Karpas-422 (cell line): ENCODE results near the gene HMGN4. TPM values are rescaled to one million over a fixed set of nuclear protein-coding genes. Genes with fewer than 3 reads are reported as not detected.

Experiments used
- DNase-seq: peaks from one replicate; pipeline ENCODE4 v3.0.0-alpha.2; 2015
- H2AFZ ChIP-seq: fragments of 200-600 bp; sonication (generic); 2 replicates; pipeline ENCODE4 v1.6.1; 2014; ENCODE audit warnings: antibody characterized with exemption, low read length, mixed read lengths
- H3K27ac ChIP-seq: fragments of 200-600 bp; sonication (generic); 2 replicates; pipeline ENCODE4 v1.5.1; 2014; ENCODE audit warnings: mild to moderate bottlenecking, low read length, moderate library complexity
- H3K27me3 ChIP-seq: fragments of 200-600 bp; sonication (generic); 2 replicates; pipeline ENCODE4 v1.6.1; 2014; ENCODE audit warnings: low read length, mixed read lengths
- H3K36me3 ChIP-seq: fragments of 200-600 bp; sonication (generic); 2 replicates; pipeline ENCODE4 v1.6.1; 2014; ENCODE audit warnings: low read length, mixed read lengths; ENCODE audit not compliant: insufficient read depth
- H3K4me1 ChIP-seq: fragments of 200-600 bp; sonication (generic); 2 replicates; pipeline ENCODE4 v1.6.1; 2014; ENCODE audit warnings: mild to moderate bottlenecking, low read length, mixed read lengths
- H3K4me2 ChIP-seq: fragments of 200-600 bp; sonication (generic); 2 replicates; pipeline ENCODE4 v1.6.1; 2014; ENCODE audit warnings: low read length, low read depth, mild to moderate bottlenecking; ENCODE audit not compliant: poor library complexity, severe bottlenecking
- H3K4me3 ChIP-seq: fragments of 200-600 bp; sonication (generic); 2 replicates; pipeline ENCODE4 v1.5.1; 2014; ENCODE audit warnings: mild to moderate bottlenecking, antibody characterized with exemption, low read length, mixed read lengths
- H3K79me2 ChIP-seq: fragments of 200-600 bp; sonication (generic); 2 replicates; pipeline ENCODE4 v1.6.1; 2014; ENCODE audit warnings: mild to moderate bottlenecking, low read length, mixed read lengths
- H3K9ac ChIP-seq: fragments of 200-600 bp; sonication (generic); 2 replicates; pipeline ENCODE4 v1.6.0; 2014; ENCODE audit warnings: low read length
- H3K9me2 ChIP-seq: fragments of 200-600 bp; sonication (generic), shearing (Covaris generic); replicated peaks from 2 replicates; pipeline ENCODE4 v1.6.0; 2014; ENCODE audit warnings: mild to moderate bottlenecking, low read length, moderate library complexity; ENCODE audit not compliant: insufficient read depth
- H3K9me3 ChIP-seq: fragments of 300-700, 200-600 bp; sonication (generic); 2 replicates; pipeline ENCODE4 v1.6.1; 2014; ENCODE audit warnings: low read length, mixed read lengths
- H4K20me1 ChIP-seq: fragments of 200-600 bp; sonication (generic); 2 replicates; pipeline ENCODE4 v1.6.1; 2014; ENCODE audit warnings: mild to moderate bottlenecking, antibody characterized with exemption, low read length, low read depth; ENCODE audit not compliant: insufficient read depth
- total RNA-seq: library from RNA; depleted of rRNA; stranded (reverse); fragments of >200 nt; shearing (Covaris generic); gene quantifications from 2 replicates; pipeline ENCODE4 v1.2.3, GENCODE V29; 2014; ENCODE audit warnings: low replicate concordance

HMGN4 gene
- total RNA-seq, 1 experiment from 2014 or later, result 103 TPM

DNA sequence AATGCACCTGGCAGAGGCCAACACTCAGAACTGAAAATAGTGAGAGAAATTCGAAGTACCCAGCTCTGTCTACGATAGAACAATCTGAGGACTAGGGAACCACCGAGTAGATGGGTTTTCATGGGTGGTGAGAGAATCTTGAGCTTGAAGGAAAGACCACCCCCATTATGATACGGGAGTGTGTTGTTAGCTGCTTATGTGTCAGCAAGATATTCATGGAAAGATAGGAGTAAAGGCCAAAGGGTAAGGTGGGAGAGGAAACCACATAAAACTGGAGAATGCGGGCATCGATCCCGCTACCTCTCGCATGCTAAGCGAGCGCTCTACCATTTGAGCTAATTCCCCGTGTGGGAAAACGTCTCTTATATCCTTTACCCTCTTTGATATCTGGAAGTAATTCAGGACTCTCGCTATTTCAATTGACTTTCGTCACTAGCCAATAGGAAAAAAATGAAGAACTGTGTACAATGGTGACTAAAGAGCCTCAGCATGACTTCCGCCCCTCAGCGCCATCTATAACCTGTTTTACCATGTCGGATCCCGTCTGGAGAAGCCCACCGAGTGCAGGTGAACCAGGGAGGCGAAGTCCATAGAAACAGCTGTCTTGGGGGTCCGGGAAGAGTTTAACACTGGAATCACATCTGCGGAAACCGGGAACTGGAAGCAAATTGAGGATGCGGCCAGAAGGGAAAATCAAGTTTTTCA lies 33.6 kb downstream of the HMGN4 start:
- no peaks in the 10 kb centered on the region for H3K27me3 ChIP-seq
- peak overlapping the region; percentile 68; the same call in 1 of the 2 replicates for H2AFZ ChIP-seq
- no peaks in the 10 kb centered on the region for H4K20me1 ChIP-seq
- H3K79me2 ChIP-seq, result no peaks in the 10 kb centered on the region
- H3K36me3 ChIP-seq, result no peaks in the 10 kb centered on the region
- H3K4me3 ChIP-seq, result peak overlapping the region; percentile 64
- H3K27ac ChIP-seq, result no peak overlapping the region
- peak overlapping the region; percentile 47 for H3K9ac ChIP-seq
- peaks cover 24% of the 10 kb centered on the region for H3K4me1 ChIP-seq
- H3K4me2 ChIP-seq, result peak overlapping the region; percentile 68
- peak; percentile 86 for DNase-seq
- no peaks in the 10 kb centered on the region for H3K9me3 ChIP-seq
- no peaks in the 10 kb centered on the region for H3K9me2 ChIP-seq

DNA sequence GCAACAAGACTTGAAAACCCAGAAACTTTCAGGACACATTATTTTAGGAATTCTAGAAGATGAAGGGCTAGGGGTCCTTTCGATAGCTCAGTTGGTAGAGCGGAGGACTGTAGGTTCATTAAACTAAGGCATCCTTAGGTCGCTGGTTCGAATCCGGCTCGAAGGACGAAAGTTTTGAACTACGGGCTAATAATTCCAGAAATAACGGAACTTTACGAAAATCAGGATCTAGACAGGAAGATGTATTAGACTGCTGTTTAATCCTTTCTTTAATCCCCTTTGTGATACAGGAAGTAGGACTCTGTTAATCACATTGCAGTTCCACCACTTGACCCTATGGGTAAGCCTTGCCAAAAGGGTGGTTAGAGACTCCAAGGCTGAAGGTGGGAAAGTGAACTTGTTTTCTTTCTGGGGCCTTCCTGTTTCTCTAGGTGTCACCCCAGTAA lies 37.4 kb downstream of the HMGN4 start:
- Histone ChIP-seq H3K4me2 (no peak overlapping the region), H3K9me3 (peaks cover 7% of the 10 kb centered on the region; the same call in 1 of the 2 replicates), H3K4me3 (no peak overlapping the region), H3K27ac (no peak overlapping the region), H4K20me1 (no peaks in the 10 kb centered on the region), H3K9me2 (no peaks in the 10 kb centered on the region), H3K4me1 (peaks cover 17% of the 10 kb centered on the region), H3K9ac (no peak overlapping the region), H3K79me2 (no peaks in the 10 kb centered on the region), H3K27me3 (no peaks in the 10 kb centered on the region), H2AFZ (no peak overlapping the region), H3K36me3 (no peaks in the 10 kb centered on the region)
- no peak for DNase-seq

- Histone ChIP-seq H3K4me2 (peak overlapping the region; percentile 15), H3K9me3 (peaks cover 7% of the 10 kb centered on the region; the same call in 1 of the 2 replicates), H4K20me1 (no peaks in the 10 kb centered on the region), H3K27ac (no peak overlapping the region), H3K79me2 (no peaks in the 10 kb centered on the region), H3K36me3 (no peaks in the 10 kb centered on the region), H3K27me3 (no peaks in the 10 kb centered on the region), H3K4me1 (peaks cover 17% of the 10 kb centered on the region), H2AFZ (no peak overlapping the region), H3K9me2 (no peaks in the 10 kb centered on the region), H3K9ac (no peak overlapping the region), H3K4me3 (no peak overlapping the region)
- no peak for DNase-seq
Observed at GRCh38 chr6:26576407-26576843, 38.3 kb downstream of the HMGN4 start.

GRCh38 chr6:26576929-26577719 lies 39.0 kb downstream of the HMGN4 start:
- H3K36me3 ChIP-seq, result no peaks in the 10 kb centered on the region
- no peaks in the 10 kb centered on the region for H4K20me1 ChIP-seq
- no peak overlapping the region for H3K4me3 ChIP-seq
- H2AFZ ChIP-seq, result no peak overlapping the region
- H3K9ac ChIP-seq, result no peak overlapping the region
- H3K27ac ChIP-seq, result no peak overlapping the region
- no peaks in the 10 kb centered on the region for H3K27me3 ChIP-seq
- peaks cover 11% of the 10 kb centered on the region for H3K4me1 ChIP-seq
- DNase-seq, result peak; percentile 63
- H3K9me3 ChIP-seq, result peaks cover 7% of the 10 kb centered on the region; the same call in 1 of the 2 replicates
- H3K9me2 ChIP-seq, result no peaks in the 10 kb centered on the region
- peak overlapping the region; percentile 15 for H3K4me2 ChIP-seq
- no peaks in the 10 kb centered on the region for H3K79me2 ChIP-seq

- Histone ChIP-seq H3K4me3 (no peak overlapping the region), H3K4me2 (no peak overlapping the region), H3K36me3 (no peaks in the 10 kb centered on the region), H3K27me3 (no peaks in the 10 kb centered on the region), H3K9me3 (peaks cover 7% of the 10 kb centered on the region; the same call in 1 of the 2 replicates), H4K20me1 (no peaks in the 10 kb centered on the region), H3K79me2 (no peaks in the 10 kb centered on the region), H2AFZ (no peak overlapping the region), H3K27ac (no peak overlapping the region), H3K9me2 (no peaks in the 10 kb centered on the region), H3K9ac (no peak overlapping the region), H3K4me1 (peaks cover 8% of the 10 kb centered on the region; the same call in 1 of the 2 replicates)
- DNase-seq, result no peak
Observed at GRCh38 chr6:26577720-26578072, 39.5 kb downstream of the HMGN4 start.

GRCh38 chr6:26578279-26578678 lies 40.1 kb downstream of the HMGN4 start:
- H3K4me2 ChIP-seq, result no peak overlapping the region
- no peak overlapping the region for H2AFZ ChIP-seq
- no peak overlapping the region for H3K27ac ChIP-seq
- H3K79me2 ChIP-seq, result no peaks in the 10 kb centered on the region
- no peaks in the 10 kb centered on the region for H3K9me2 ChIP-seq
- no peaks in the 10 kb centered on the region for H3K27me3 ChIP-seq
- no peaks in the 10 kb centered on the region for H4K20me1 ChIP-seq
- DNase-seq, result no peak
- 0 out of 2 replicates have a peak, but pooled peaks cover 3% of the 10 kb centered on the region for H3K4me1 ChIP-seq
- H3K4me3 ChIP-seq, result no peak overlapping the region
- no peak overlapping the region for H3K9ac ChIP-seq
- H3K9me3 ChIP-seq, result peaks cover 7% of the 10 kb centered on the region; the same call in 1 of the 2 replicates
- H3K36me3 ChIP-seq, result no peaks in the 10 kb centered on the region

GRCh38 chr6:26578741-26579140 lies 40.6 kb downstream of the HMGN4 start:
- Histone ChIP-seq H3K4me2 (no peak overlapping the region), H3K4me3 (no peak overlapping the region), H3K36me3 (no peaks in the 10 kb centered on the region), H3K9me2 (no peaks in the 10 kb centered on the region), H3K27ac (no peak overlapping the region), H3K9ac (no peak overlapping the region), H3K9me3 (peaks cover 7% of the 10 kb centered on the region; the same call in 1 of the 2 replicates), H3K27me3 (no peaks in the 10 kb centered on the region), H2AFZ (no peak overlapping the region), H3K79me2 (no peaks in the 10 kb centered on the region), H3K4me1 (0 out of 2 replicates have a peak, but pooled peaks cover 3% of the 10 kb centered on the region), H4K20me1 (no peaks in the 10 kb centered on the region)
- no peak for DNase-seq
